Thymus (tissue), 11 donors: ENCODE results near the gene CDH13. TPM values are rescaled to one million over a fixed set of nuclear protein-coding genes. Genes with fewer than 3 reads are reported as not detected.
A peak's percentile ranks its signal among the peaks of the same experiment; 100 is the strongest.

ENCODE experiments used
- DNase-seq, 9 donors: peaks; one replicate each; pipeline ENCODE4 v3.0.0-alpha.2; 2013; ENCODE audit warnings: low spot score in 9 of 9, low read depth in 6 of 9, missing footprints in 1 of 9
- H3K27ac ChIP-seq, 2 donors: one replicate each; pipeline ENCODE4 v1.5.1; 2013; ENCODE audit warnings: control low read depth in 1 of 2, low read depth in 1 of 2, low read length in 1 of 2, mild to moderate bottlenecking in 1 of 2, moderate library complexity in 1 of 2
- H3K27me3 ChIP-seq, 2 donors: one replicate each; pipeline ENCODE4 v1.5.1; 2013; ENCODE audit warnings: low read length in 1 of 2; ENCODE audit not compliant: control insufficient read depth in 2 of 2, insufficient read depth in 1 of 2
- H3K36me3 ChIP-seq, 2 donors: one replicate each; pipeline ENCODE4 v1.5.1; 2013; ENCODE audit warnings: low read length in 1 of 2, mild to moderate bottlenecking in 1 of 2, moderate library complexity in 1 of 2; ENCODE audit not compliant: control insufficient read depth in 2 of 2, insufficient read depth in 2 of 2
- H3K4me1 ChIP-seq, 2 donors: one replicate each; pipeline ENCODE4 v1.5.1; 2013; ENCODE audit warnings: low read length in 2 of 2; ENCODE audit not compliant: control insufficient read depth in 2 of 2, insufficient read depth in 2 of 2
- H3K4me3 ChIP-seq, 2 donors: one replicate each; pipeline ENCODE4 v1.5.1; 2013; ENCODE audit warnings: low read length in 2 of 2, control low read depth in 1 of 2, mild to moderate bottlenecking in 1 of 2
- H3K9me3 ChIP-seq, 2 donors: one replicate each; pipeline ENCODE4 v1.5.1; 2013; ENCODE audit warnings: low read length in 1 of 2, mild to moderate bottlenecking in 1 of 2; ENCODE audit not compliant: control insufficient read depth in 2 of 2, insufficient read depth in 1 of 2
- WGBS: extraction: QIAGEN DNeasy Blood & Tissue Kit; methylation state at CpG from one replicate; pipeline ENCODE4 v1.1.7; 2013; 5-methylcytosine and 5-hydroxymethylcytosine counted together
- polyA plus RNA-seq: library from polyadenylated mRNA; stranded (reverse); fragments of 200-250 nt; gene quantifications from one replicate; pipeline ENCODE4 v1.2.3, GENCODE V29; 2013
- total RNA-seq: library from RNA; stranded (reverse); fragments of 120-200 nt; gene quantifications from one replicate; pipeline ENCODE4 v1.2.4, GENCODE V29; 2013
- donor health status: healthy.

CDH13 gene
- total and polyA plus RNA-seq, 2 donors, result 1.5 to 3.7 TPM

DNA sequence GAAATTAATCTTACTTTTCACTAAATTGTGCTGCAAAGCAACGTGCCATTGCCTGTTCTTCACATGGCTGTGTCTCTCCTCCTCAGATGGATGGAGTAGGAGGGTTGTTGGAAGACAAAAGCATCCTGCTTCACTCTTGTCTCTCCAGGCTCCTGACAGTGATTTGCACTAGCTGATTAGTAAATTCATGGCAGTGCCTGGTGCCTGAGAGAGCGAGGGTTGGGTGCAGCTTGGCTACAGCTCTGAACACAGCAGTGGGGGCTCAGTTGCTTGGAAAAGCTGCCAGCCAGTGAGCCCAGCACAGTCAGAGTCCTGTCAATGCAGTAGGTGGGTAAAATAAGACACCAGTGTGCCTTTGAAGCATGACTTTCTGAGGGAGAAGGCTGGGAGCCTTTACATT is 37.4 kb downstream of the CDH13 start:
- H3K36me3 ChIP-seq, result no peaks in the 10 kb centered on the region
- no peak overlapping the region for H3K4me3 ChIP-seq
- H3K27me3 ChIP-seq, result no peaks in the 10 kb centered on the region
- DNase-seq, result no peak
- no peaks in the 10 kb centered on the region for H3K9me3 ChIP-seq
- no peak overlapping the region for H3K27ac ChIP-seq
- H3K4me1 ChIP-seq, result peaks cover 7% of the 10 kb centered on the region in 2 donors
- 83% methylated on average over 2 of the region's 2 CpGs for WGBS

DNA sequence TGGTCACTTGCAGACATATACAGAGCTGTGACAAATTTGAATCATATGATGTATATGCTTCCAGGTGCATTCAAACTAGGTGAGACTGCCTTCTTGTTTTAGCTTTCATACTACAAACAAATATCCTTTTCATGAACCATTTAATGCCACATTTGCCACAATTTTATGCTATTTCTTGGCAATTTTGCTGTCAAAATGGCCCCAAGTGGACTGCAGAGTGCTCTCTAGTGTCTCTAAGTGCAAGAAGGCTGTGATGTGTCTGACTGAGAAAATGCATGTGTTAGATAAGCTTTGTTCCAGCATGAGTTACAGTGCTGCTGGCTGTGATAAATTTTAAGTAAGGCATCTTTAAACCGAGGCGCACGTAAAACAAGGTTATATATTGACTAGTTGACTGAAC is 38.3 kb downstream of the CDH13 start:
- H3K27me3 ChIP-seq, result no peaks in the 10 kb centered on the region
- H3K36me3 ChIP-seq, result no peaks in the 10 kb centered on the region
- H3K9me3 ChIP-seq, result no peaks in the 10 kb centered on the region
- H3K4me3 ChIP-seq, result no peak overlapping the region
- H3K27ac ChIP-seq, result no peak overlapping the region
- no peak for DNase-seq
- peaks cover under 1 to 5% of the 10 kb centered on the region in 2 donors for H3K4me1 ChIP-seq
- WGBS, result 98% methylated on average over 3 of the region's 3 CpGs

DNA sequence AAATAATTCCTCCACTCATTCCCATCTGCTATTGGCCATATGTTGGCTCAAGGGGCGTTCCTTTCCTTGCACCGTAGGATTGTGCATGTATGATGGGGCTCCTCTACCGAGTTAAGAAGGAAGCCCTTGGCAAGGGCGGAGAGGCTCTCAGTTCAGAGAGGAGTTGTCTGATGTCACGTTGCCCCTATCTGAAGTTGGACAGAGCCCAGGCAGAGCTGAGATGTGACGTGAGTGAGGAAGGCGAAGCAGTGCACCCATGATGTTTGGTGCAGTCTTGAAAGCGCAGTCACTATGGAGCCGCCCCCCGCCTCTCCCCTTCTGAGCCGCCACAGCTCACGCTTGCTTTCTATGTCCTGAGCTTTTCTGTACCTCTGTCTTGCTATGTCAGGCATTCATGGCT is 40.7 kb downstream of the CDH13 start:
- WGBS, result 89% methylated on average over 12 of the region's 12 CpGs
- Histone ChIP-seq H3K27ac (no peak overlapping the region), H3K4me1 (no peaks in the 10 kb centered on the region)

DNA sequence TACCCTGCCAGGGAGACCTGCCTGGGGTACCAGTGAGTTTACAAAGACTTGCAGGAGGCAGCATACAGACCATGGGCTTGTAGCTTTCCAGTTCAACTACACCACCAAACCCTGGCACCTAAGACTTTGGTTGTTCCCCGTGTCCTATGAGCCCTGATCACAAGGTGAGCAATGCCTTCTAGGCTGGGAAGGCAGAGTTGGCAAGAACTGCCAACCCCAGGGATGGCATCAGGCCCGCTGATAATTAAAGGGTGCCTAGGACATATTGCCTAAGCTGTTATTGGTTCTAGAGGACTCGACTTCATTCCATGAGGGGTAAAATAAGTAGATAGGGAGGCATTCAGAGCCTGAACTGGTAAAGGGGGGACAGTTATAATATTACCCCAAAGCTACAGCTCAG is 41.3 kb downstream of the CDH13 start:
- no peak for DNase-seq
- 94% methylated on average over 3 of the region's 3 CpGs for WGBS
- H3K27ac ChIP-seq, result no peak overlapping the region
- no peak overlapping the region for H3K4me3 ChIP-seq
- H3K27me3 ChIP-seq, result no peaks in the 10 kb centered on the region
- H3K9me3 ChIP-seq, result no peaks in the 10 kb centered on the region
- H3K4me1 ChIP-seq, result no peaks in the 10 kb centered on the region
- H3K36me3 ChIP-seq, result no peaks in the 10 kb centered on the region

More for the DNA sequence above, 40.7 kb downstream of the CDH13 start:
- no peaks in the 10 kb centered on the region for H3K27me3 ChIP-seq
- H3K4me3 ChIP-seq, result no peak overlapping the region
- DNase-seq, result no peak
- no peaks in the 10 kb centered on the region for H3K36me3 ChIP-seq
- no peaks in the 10 kb centered on the region for H3K9me3 ChIP-seq

DNA sequence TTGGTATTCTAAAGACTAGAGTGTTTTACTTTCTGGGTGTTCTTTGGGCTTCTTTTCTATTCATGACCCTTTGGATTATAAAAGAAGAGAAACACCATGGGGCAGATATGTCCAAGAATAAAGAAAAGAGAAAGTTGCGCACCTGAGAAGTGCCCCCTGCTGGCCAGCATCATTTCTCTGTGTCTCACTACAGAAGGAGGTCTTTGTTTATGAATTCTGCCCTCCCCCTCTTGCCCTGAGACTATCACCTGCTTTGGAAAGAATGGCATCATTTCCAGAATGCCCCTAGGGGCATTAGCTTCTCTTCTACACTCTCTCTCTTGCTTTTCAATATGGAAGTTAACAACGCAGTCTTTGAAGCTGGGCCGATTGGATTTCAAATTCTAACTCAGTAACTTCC is 45.0 kb downstream of the CDH13 start:
- Histone ChIP-seq H3K9me3 (no peaks in the 10 kb centered on the region), H3K36me3 (no peaks in the 10 kb centered on the region), H3K4me1 (no peaks in the 10 kb centered on the region), H3K27me3 (no peaks in the 10 kb centered on the region), H3K4me3 (no peak overlapping the region), H3K27ac (no peak overlapping the region)
- DNase-seq, result peak in 1 of 9 donors; percentile 43
- WGBS, result 98% methylated on average over 3 of the region's 3 CpGs

DNA sequence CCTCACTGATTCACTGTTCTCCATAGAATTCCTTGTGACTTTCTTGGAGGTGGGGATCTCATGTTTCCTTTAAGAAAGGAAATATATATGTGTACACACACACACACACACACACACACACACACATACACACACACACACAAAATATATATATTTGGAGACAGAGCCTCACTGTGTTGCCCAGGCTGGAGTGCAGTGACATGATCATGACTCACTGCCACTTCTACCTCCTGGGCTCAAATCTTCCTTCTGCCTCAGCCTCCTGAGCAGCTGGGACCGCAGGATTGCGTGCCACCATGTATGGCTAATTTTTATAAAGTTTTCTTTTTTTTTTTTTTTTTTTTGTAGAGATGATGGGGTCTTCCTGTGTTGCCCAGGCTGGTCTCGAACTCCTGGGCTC is 45.9 kb downstream of the CDH13 start:
- WGBS, result 76% methylated on average over 3 of the region's 3 CpGs
- H3K27ac ChIP-seq, result no peak overlapping the region
- H3K4me3 ChIP-seq, result no peak overlapping the region
- no peak for DNase-seq
- H3K36me3 ChIP-seq, result no peaks in the 10 kb centered on the region
- H3K9me3 ChIP-seq, result no peaks in the 10 kb centered on the region
- H3K27me3 ChIP-seq, result no peaks in the 10 kb centered on the region
- H3K4me1 ChIP-seq, result no peaks in the 10 kb centered on the region

DNA sequence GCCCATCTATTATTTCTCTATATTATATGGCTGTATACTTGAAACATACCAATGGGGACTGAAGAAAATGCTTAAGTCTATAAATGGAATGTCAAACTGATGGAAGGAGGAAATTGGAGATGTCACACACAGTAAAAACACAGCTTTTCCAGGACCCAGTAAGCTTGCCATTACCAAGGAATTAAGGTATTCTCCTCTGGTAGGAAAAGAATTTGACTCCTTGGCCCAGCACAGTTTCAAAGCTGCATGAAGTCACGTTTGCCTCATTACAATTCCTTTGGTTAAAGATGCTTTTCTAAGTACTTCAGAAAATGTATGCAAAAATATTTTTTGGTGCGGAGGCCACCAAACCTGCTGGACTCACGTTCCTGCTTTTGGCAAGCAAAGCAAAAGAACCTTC is 48.5 kb downstream of the CDH13 start:
- no peaks in the 10 kb centered on the region for H3K9me3 ChIP-seq
- H3K27ac ChIP-seq, result no peak overlapping the region
- H3K27me3 ChIP-seq, result no peaks in the 10 kb centered on the region
- no peaks in the 10 kb centered on the region for H3K36me3 ChIP-seq
- no peaks in the 10 kb centered on the region for H3K4me1 ChIP-seq
- WGBS, result 85% methylated on average over 3 of the region's 3 CpGs
- H3K4me3 ChIP-seq, result no peak overlapping the region
- DNase-seq, result no peak

DNA sequence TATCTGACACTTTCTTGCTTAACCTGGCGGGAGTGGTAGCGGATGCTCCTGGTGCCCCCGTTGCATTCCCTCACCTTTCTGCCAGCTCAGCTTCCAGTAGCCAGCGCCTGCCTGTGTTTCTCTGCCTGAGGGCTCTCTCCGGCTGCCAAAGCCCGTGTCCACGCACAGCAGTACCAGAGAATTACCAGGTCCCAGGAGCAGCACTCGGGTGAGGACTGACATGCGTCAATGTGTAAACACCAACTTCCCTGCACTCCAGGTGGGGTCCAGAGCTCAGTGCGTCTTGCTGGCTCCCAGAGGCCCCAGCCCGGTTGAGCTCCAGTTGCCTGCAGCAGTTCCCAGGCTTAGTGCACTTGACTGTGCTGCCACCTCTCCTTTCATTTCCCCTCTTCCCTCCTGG is 54.8 kb downstream of the CDH13 start:
- WGBS, result 89% methylated on average over 11 of the region's 11 CpGs
- DNase-seq, result no peak
- Histone ChIP-seq H3K27ac (no peak overlapping the region), H3K36me3 (no peaks in the 10 kb centered on the region), H3K4me1 (peaks cover 0 to 4% of the 10 kb centered on the region in 2 donors), H3K4me3 (no peak overlapping the region), H3K27me3 (no peaks in the 10 kb centered on the region), H3K9me3 (no peaks in the 10 kb centered on the region)

DNA sequence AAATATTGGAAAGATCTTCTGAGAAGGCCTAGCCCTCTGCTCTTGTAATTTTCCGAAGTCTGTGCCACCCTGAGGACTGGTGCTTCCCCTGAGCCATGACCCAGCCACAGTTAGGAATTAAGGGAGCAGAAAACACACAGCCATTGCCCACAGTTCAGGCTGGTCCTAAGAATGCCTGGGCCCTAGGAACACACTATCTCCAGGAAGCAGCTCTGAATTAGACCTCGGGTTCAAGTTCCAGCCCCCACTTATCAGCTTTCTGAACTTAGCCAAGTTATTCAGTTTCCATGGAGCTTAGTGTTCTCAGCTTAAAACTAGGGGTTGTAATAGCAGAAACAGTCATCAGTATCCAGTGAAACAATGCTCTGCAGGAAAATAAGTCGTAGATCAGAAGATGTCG is 56.0 kb downstream of the CDH13 start:
- DNase-seq, result no peak
- no peaks in the 10 kb centered on the region for H3K9me3 ChIP-seq
- 66% methylated on average over 4 of the region's 4 CpGs for WGBS
- H3K4me3 ChIP-seq, result no peak overlapping the region
- no peak overlapping the region for H3K27ac ChIP-seq
- H3K27me3 ChIP-seq, result no peaks in the 10 kb centered on the region
- H3K4me1 ChIP-seq, result peaks cover 0 to 4% of the 10 kb centered on the region in 2 donors
- H3K36me3 ChIP-seq, result no peaks in the 10 kb centered on the region

DNA sequence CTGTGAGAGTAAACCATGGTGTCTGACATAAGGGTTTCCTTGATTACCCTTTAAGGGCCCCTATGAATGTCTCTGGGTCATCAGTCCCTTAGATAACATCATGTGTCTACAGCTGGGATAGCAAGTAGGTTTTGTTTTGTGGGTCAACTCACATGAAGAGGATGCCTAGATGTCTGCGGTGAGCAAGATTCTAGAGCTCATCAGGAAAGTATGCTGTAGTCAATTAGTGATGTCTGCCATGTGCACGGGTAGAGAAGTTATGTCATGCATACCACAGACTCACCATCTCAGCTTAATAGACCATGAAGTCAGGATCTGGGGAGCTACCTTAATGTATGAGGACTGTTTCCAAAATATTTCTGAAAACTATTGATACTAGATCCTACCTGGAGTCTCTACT is 57.5 kb downstream of the CDH13 start:
- no peaks in the 10 kb centered on the region for H3K36me3 ChIP-seq
- no peak overlapping the region for H3K4me3 ChIP-seq
- no peaks in the 10 kb centered on the region for H3K27me3 ChIP-seq
- 93% methylated on average over 2 of the region's 2 CpGs for WGBS
- no peaks in the 10 kb centered on the region for H3K9me3 ChIP-seq
- H3K27ac ChIP-seq, result no peak overlapping the region
- DNase-seq, result no peak
- peaks cover 0 to 4% of the 10 kb centered on the region in 2 donors for H3K4me1 ChIP-seq
